GM18867 (cell line): Measurements from ENCODE around the gene ZNF740.
"Not testable (repeated sequence)": the region's sequence is repeated elsewhere in the genome, so short reads cannot be mapped to it uniquely, and the experiment has no call there.

Experiments used
- ATAC-seq: cut with Tn5 transposase; IDR thresholded peaks from one replicate; pipeline ENCODE4 v1.9.1; 2021; ENCODE audit warnings: mild to moderate bottlenecking, moderate library complexity; ENCODE audit not compliant: unreplicated experiment

The ZNF740 gene

GRCh38 chr12:53193985-53194716, 13.6 kb downstream of the ZNF740 start:
- no peak for ATAC-seq

- no peak for ATAC-seq
Observed at GRCh38 chr12:53194973-53195372, 14.5 kb downstream of the ZNF740 start.

GRCh38 chr12:53195516-53196420, 15.2 kb downstream of the ZNF740 start:
- no peak for ATAC-seq

- no peak for ATAC-seq
Observed at GRCh38 chr12:53196486-53196885, 16.0 kb downstream of the ZNF740 start.

- ATAC-seq, result no peak
Observed at GRCh38 chr12:53197011-53197640, 16.6 kb downstream of the ZNF740 start.

- ATAC-seq, result no peak
Observed at GRCh38 chr12:53198486-53199110, 18.1 kb downstream of the ZNF740 start.

GRCh38 chr12:53199700-53200099, 19.2 kb downstream of the ZNF740 start:
- ATAC-seq, result no peak

GRCh38 chr12:53200107-53200457, 19.6 kb downstream of the ZNF740 start:
- peak; percentile 17 for ATAC-seq

- peak; percentile 47 for ATAC-seq
Observed at GRCh38 chr12:53200458-53201176, 20.1 kb downstream of the ZNF740 start.

GRCh38 chr12:53201177-53201541, 20.6 kb downstream of the ZNF740 start:
- no peak for ATAC-seq

- ATAC-seq, result no peak
Observed at GRCh38 chr12:53201639-53202038, 21.1 kb downstream of the ZNF740 start.

- not testable (repeated sequence) for ATAC-seq
Observed at GRCh38 chr12:53202316-53202715, 21.8 kb downstream of the ZNF740 start.

GRCh38 chr12:53204351-53204750, 23.8 kb downstream of the ZNF740 start:
- no peak for ATAC-seq

- ATAC-seq, result peak; percentile 59
Observed at GRCh38 chr12:53205747-53206419, 25.4 kb downstream of the ZNF740 start.

- peak; percentile 48 for ATAC-seq
Observed at GRCh38 chr12:53207042-53207441, 26.5 kb downstream of the ZNF740 start, which contains the start of gene ITGB7. TSS of gene ITGB7 (minus strand) at chr12:53207251. CDS start at chr12:53200443, 6,808 bp downstream.

- no peak for ATAC-seq
Observed at GRCh38 chr12:53208435-53208834, 27.9 kb downstream of the ZNF740 start.

- ATAC-seq, result peak; percentile 46
Observed at GRCh38 chr12:53208877-53209463, 28.4 kb downstream of the ZNF740 start.

GRCh38 chr12:53210843-53211242, 30.3 kb downstream of the ZNF740 start:
- ATAC-seq, result no peak
